Tongue (tissue), 2 donors: ENCODE measurements around the gene NRXN3. TPM values are rescaled to one million over a fixed set of nuclear protein-coding genes. Genes with fewer than 3 reads are reported as not detected.

Source experiments
- DNase-seq: peaks from one replicate; pipeline ENCODE4 v3.0.0-alpha.2; 2015
- total RNA-seq: library from RNA; depleted of rRNA; stranded (reverse); fragments of >200 nt; gene quantifications from one replicate; pipeline ENCODE4 v1.2.3, GENCODE V29; 2014

The NRXN3 gene
- total RNA-seq, 1 donor from 2014 or later: 2.9 TPM

DNA sequence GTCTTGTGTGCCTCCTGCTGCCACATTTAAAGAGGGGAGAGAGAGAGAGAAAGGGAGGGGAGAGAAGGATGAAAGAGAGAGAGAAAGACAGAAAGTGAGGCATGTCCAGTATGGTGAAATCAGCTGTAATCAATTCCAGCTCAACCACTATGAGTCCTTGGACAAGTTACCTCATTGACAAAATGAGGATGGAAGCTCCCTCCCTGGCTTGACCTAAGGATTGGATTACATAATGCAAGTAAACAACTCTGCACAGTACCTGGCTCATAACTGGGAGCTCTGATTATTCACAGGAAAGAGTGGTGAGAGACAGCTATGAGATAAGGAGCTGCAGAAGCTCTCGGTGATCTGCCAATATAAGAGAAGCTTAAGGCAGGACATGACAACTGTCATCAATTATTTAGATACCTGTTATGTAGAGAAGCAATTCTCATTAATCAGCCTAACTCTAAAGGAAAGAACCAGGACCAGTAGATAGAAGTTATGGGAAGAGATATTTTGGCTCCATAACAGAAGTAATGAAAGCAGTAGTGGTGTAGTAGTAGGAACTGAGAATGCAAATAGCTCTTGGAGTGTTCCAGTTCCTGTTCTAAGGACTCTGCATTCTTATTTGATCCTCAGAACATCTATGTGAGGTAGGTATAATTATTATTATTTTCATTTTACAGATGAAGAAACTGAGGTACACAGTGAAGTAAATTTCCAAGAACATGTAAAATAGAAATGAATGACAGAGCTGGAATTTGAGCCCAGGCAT lies 1249.6 kb downstream of the NRXN3 start:
- DNase-seq: no peak

- DNase-seq: no peak
Measured at GRCh38 chr14:79420725-79421124, 1250.6 kb downstream of the NRXN3 start.

- DNase-seq: no peak
Measured at GRCh38 chr14:79421811-79422210, 1251.6 kb downstream of the NRXN3 start.

DNA sequence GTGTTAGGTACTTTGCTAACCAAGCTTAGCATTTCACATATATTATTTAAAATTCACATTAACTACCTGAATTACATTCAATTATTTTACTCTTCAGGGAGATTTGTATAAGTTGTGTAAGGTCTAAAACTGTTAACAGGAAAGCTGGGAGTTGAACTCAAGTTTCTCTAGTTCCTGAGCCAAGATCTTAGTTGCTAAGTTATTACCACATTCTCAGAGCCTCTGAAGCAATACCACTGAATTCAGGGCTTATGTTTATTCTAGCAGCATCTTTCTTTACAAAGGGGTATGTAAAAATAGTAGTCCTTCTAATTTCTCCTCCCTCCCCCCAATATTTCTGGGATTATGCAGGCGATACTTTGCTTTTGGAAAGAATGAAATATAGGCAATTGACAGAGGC lies 1254.3 kb downstream of the NRXN3 start:
- DNase-seq: no peak

DNA sequence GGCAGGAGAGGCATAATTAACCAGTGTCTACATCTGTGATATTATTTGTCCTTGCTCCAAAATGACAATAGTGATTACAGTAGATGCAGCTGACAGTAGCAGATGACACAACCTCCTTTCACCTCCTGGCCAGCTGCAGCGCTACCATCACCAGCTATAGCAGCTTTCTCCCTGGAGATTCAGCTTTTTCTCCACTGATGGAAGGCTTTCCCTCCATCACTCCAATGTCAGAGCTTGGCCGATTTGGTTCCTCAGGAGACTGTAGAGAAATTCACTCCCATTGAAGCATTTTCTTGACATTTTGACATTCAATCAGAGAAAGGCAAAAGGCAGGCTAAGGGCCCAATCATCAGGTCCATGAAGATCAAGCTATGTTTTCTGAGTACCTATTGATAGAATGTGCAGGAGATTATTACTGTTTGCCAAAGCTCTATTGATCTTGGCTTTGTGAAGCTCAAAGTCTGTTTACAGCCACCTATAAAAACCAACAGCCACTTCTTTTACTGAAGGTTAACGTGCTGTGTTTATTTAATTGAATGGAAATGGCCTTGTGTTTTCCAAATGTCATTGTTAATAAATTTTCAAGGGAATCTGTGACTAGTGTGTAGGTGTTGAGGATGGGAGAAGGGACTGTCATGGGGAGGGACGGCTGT lies 1256.1 kb downstream of the NRXN3 start:
- DNase-seq: no peak

GRCh38 chr14:79432640-79433039 lies 1262.5 kb downstream of the NRXN3 start:
- no peak for DNase-seq

DNA sequence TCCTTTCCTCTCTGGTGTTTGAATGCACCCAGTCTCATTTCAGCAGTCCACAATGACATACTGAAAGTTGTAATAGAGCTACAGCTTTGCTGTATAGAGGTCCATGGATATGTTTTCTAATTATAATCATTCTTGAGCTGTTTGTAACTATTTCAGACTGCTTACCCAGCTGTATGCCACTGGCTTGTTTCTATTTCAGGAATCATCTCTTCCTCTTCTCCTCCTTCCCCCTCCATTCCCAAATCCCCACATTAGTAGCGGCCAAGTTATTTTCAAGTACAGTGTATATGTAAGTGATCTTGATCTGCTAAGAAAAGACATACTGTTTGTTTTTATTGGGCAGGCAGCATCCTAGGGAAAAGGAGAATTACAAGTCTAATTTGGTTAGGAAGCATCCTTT lies 1266.2 kb downstream of the NRXN3 start:
- DNase-seq: peak; percentile 37

DNA sequence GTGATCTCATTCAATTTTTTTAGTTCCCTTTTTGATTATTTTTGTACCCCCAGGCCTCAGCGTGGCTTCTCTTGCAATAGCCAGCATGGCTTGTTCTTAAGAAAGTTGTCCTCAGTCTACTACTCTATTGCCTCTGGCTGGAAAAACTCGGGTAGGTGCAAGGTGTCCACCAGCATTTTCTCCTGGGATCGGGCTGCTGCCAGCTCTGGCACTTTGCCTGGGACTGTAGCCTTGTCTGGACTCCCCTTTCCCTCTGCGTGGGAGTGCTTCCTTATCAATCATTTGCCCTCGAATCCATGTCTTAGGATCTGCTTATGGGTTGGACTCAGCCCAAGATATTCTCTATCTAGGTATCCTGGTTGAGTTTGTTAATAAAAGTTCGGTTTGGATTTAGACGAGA lies 1267.8 kb downstream of the NRXN3 start:
- no peak for DNase-seq

GRCh38 chr14:79438696-79439342 lies 1268.6 kb downstream of the NRXN3 start:
- DNase-seq: no peak

DNA sequence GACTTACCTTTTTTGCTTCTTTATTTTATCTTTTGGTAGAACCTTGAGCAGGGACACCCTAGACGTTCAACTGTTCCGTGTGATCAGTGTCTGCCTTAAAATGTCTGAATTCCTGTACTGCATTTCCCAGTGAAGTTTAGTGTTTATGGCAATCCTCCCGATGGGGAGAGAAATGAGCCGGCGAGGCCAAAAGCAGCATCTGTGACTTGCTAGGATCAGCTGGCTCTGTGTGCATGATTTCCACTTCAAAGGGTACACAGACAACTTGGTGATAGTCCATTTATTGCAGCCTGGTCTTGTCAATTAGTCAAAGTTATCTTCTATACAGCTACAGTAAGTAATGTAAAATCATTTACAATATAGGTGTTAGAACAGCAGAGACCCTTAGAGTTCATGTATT lies 1272.6 kb downstream of the NRXN3 start:
- peak; percentile 41 for DNase-seq

GRCh38 chr14:79443602-79444001 lies 1273.4 kb downstream of the NRXN3 start:
- DNase-seq: no peak

DNA sequence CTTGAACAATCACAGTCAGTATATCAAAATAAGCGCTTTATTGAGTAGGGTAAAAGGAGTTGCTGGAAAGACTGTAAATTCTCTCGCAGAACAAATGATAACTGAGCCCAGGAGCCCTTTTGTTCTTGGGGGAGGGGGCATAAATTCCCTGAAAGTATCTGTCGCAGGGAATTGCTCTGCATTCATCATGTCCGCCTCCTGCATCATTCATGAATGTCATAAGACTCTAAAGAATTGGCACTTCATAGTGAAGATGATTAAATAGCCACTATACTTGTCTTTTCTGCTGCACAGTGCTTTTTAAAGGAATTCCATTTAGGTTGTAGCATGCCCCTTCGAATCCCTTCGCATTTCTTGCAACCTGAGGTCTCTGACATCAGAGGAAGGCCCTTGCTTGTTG lies 1278.8 kb downstream of the NRXN3 start:
- DNase-seq: no peak

DNA sequence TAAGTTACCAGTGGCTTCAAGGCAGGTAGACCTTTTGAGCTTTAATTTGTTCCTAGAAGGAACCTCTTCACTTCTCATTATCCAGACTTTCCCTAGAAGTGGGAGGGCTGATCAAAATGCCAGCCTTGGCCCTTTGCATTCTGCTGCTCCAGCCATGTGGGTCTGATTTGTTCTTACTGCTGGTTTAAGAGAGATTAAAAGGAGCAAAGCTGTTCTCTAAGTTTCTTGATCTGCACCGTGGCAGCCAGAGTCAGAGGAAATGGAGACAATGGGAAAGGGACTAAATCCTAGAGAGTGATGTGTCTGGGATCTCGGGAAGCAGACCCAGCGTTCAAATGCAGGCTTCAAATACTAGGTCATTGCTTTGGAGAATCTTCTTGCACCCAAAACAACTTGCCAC lies 1281.4 kb downstream of the NRXN3 start:
- DNase-seq: no peak

DNA sequence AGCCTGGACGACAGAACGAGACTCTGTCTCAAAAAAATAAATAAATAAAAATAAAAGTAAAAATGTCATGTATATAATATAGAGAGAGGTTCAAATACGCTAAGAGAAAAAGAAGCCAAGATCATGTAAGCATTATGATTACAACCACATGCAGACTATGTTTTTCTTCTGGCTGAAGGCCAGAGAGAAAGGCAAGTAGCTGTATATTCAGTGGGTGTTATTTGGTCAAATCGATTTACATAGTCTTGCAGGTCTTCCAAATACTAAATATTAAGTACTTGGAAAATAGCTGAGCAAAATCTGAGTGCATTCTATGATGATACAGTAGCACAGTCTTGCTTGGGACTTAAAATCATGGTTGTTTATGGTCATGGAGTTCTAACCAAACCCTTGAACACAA lies 1283.1 kb downstream of the NRXN3 start:
- peak; percentile 12 for DNase-seq

- DNase-seq: no peak
Measured at GRCh38 chr14:79464468-79464867, 1294.3 kb downstream of the NRXN3 start.

GRCh38 chr14:79465651-79466050 lies 1295.5 kb downstream of the NRXN3 start:
- DNase-seq: no peak

DNA sequence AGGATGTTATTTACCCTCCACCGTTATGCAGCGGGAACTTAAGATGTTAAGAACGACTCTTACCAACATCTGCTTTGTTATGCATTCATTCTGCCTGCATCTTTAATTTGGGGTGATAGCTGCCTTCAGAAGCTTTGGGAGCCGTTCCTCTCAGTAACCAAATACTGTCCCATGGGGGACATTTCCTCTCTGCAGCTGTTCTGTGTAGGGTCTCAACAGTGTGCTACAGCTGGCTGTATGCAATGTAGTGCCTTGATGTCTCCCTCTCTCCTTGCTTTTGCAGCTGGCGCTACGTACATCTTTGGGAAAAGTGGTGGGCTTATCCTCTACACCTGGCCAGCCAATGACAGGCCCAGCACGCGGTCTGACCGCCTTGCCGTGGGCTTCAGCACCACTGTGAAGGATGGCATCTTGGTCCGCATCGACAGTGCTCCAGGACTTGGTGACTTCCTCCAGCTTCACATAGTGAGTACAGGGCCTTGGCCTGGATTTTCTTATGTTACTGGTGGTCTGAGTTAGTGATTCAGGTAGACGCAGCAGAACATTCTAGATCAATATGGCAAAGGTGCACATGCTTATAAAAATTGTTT lies 1296.9 kb downstream of the NRXN3 start:
- DNase-seq: peak; percentile 22

GRCh38 chr14:79467835-79468234 lies 1297.7 kb downstream of the NRXN3 start:
- DNase-seq: no peak

DNA sequence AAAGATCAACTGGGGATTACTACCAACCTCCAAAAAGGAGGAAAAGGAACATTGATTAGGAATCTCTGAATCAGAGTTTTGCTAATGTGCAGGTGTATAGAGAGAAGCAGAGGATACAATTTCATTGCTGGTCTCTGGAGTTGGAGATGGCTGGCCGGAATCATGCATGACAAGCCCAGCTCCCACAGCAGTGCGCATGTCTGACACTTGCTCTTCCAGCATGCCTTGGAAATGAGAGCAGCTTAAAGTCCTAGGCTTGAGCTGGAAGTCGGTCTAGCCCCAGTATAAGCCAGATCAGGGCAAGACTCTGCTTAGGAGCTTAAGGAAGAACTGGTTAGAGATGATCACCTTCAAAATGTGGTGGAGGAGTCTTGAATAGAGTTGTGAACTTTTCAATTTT lies 1298.3 kb downstream of the NRXN3 start:
- DNase-seq: no peak

GRCh38 chr14:79473651-79474050 lies 1303.5 kb downstream of the NRXN3 start:
- DNase-seq: no peak

DNA sequence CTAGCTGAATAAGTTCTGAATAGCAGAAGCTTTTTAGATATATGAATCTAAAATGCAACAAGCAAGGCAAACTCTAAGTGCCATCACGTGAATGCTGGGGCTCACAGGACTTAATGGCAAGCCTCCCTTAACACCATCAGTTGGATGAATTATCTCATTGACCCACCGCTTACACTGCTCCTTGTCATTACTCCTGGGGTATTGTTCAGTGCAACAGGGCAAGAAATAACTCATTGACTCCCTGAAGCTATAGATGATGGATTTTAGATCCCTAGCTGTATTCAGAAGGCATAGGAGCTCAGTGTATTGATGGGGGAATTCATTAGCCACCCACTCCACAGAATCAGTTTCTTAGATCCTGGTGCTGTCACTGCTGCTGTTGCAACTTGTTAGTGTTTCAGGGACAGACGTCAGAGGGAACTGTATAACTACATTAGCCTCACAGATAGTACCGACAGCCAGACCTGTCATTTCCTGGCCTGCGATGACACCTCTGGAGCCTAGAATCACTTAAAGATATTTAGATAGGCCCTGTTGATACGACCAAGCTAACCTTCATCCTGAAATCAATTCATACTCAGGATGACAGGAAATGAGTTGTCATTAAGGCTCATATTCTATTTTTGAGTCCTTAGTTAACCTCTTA lies 1305.8 kb downstream of the NRXN3 start:
- DNase-seq: no peak

- DNase-seq: no peak
Measured at GRCh38 chr14:79476552-79476951, 1306.4 kb downstream of the NRXN3 start.

DNA sequence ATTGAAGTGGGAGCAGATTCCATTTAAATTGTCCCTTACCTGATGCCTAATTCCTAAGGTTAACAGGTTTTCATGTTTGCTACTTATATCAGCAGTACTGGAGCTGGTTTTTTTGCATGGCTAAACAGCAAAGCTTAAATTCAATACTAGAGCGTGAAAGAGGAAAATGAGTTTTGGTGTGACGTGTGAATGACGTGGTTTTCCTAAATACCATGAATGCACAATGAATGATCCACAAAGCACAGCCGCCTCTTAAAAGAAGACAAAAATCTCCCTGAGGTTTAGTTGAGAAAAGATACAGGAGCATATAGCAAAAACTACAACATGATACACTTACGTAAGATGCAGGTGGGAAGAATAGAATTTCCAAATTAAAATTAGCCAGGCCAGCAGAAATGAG lies 1310.0 kb downstream of the NRXN3 start:
- DNase-seq: no peak
